Bronchial epithelial cell (primary cell): ENCODE measurements around the gene PPM1D. TPM values are rescaled to one million over a fixed set of nuclear protein-coding genes. Genes with fewer than 3 reads are reported as not detected.

ENCODE experiments used
- DNase-seq: peaks from one replicate; pipeline ENCODE4 v3.0.0-alpha.2; 2010; ENCODE audit warnings: low read depth
- FAIRE-seq: peaks from 2 replicates; lab custom pipeline; 2011; peaks lifted over from hg19 to GRCh38; lab: Jason Lieb, UNC
- H3K27me3 ChIP-seq: 2 replicates; pipeline ENCODE4 v1.5.1; 2011; ENCODE audit warnings: low read length; ENCODE audit not compliant: control insufficient read depth, insufficient read depth
- H3K36me3 ChIP-seq: 2 replicates; pipeline ENCODE4 v1.5.1; 2011; ENCODE audit warnings: low read length; ENCODE audit not compliant: control insufficient read depth, insufficient read depth
- H3K4me3 ChIP-seq: 2 replicates; pipeline ENCODE4 v1.5.1; 2011; ENCODE audit warnings: mild to moderate bottlenecking, low read depth, low read length, control low read depth
- CTCF ChIP-seq: IDR thresholded peaks from 2 replicates; pipeline ENCODE4 v1.5.1; 2011; ENCODE audit warnings: mild to moderate bottlenecking, moderate library complexity, low read length, control low read depth, inconsistent platforms; ENCODE audit not compliant: insufficient read depth, severe bottlenecking
- total RNA-seq: library from RNA; depleted of rRNA; stranded (reverse); fragments of >200 nt; gene quantifications from 2 replicates; pipeline ENCODE4 v1.2.1, GENCODE V29; 2014

The PPM1D gene
- total RNA-seq, 1 donor from 2014 or later: 3.2 TPM

DNA sequence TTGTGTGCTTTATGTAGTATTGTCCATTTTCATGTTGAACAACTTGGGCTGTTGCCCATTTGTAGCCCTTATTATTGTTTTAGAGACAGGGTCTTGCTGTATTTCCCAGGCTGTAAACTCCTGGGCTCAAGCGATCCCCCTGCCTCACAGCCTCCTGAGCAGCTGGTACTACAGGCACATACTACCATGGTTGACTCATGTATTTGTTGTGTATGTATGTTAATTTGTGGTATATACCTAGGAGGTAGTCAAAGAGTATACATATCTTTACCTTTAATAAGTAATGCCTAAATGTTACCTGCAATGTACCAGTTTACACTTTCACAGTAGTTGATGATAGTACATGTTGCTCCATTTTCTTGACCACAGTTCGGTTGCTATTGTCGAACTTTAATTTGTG is 18.1 kb downstream of the PPM1D start:
- H3K27me3 ChIP-seq: no peaks in the 10 kb centered on the region
- TF ChIP-seq CTCF: no peak
- DNase-seq (no peak), FAIRE-seq (no peak)
- no peaks in the 10 kb centered on the region for H3K36me3 ChIP-seq
- H3K4me3 ChIP-seq: no peak overlapping the region

- Histone ChIP-seq H3K4me3 (no peak overlapping the region), H3K36me3 (peaks cover 2% of the 10 kb centered on the region), H3K27me3 (no peaks in the 10 kb centered on the region)
- FAIRE-seq (no peak), DNase-seq (no peak)
- TF ChIP-seq CTCF: no peak
Observed at GRCh38 chr17:60618854-60619526, 19.0 kb downstream of the PPM1D start.

DNA sequence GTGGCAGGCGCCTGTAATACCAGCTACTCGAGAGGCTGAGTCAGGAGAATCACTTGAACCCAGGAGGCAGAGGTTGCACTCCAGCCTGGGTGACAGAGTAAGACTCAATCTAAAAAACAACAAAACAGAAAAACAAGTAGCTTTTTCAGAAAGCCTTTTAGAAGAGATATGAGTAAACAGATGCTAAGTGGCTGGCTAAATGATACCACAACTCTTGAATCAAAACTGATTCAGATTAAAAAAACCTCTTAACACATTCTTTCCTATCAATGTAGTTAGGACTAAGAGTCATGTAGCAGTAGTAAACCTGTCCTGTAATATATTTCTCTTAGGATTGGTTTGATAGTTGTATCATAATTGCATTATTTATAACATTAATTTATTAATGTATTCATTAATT is 23.0 kb downstream of the PPM1D start:
- Histone ChIP-seq H3K36me3 (peaks cover 2% of the 10 kb centered on the region), H3K4me3 (no peak overlapping the region), H3K27me3 (no peaks in the 10 kb centered on the region)
- DNase-seq: no peak
- TF ChIP-seq CTCF: no peak
- no peak for FAIRE-seq

GRCh38 chr17:60623415-60623814 is 23.4 kb downstream of the PPM1D start:
- Histone ChIP-seq H3K4me3 (no peak overlapping the region), H3K27me3 (no peaks in the 10 kb centered on the region), H3K36me3 (peaks cover 2% of the 10 kb centered on the region)
- no peak for DNase-seq
- no peak for FAIRE-seq
- no peak for TF ChIP-seq CTCF

DNA sequence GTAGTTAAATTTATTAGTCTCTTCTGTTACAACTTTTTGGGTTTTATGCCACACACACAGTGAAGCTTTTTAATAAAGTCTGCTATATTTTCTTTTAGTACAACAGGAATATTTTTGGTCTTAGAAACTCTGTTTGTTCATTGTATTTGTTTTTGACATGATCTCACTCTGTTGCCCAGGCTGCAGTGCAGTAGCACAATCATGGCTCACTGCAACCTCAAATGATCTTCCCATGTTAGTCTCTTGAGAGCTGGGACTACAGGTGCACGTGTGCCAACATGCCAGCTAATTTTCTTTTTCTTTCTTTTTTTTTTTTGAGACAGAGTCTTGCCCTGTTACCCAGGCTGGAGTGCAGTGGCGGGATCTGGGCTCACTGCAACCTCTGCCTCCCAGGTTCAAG is 27.1 kb downstream of the PPM1D start:
- no peak for TF ChIP-seq CTCF
- FAIRE-seq: no peak
- no peak overlapping the region for H3K4me3 ChIP-seq
- peaks cover 2% of the 10 kb centered on the region for H3K36me3 ChIP-seq
- H3K27me3 ChIP-seq: no peaks in the 10 kb centered on the region
- DNase-seq: no peak
